Measurements from ENCODE around the gene PTHLH. TPM values are rescaled to one million over a fixed set of nuclear protein-coding genes. Genes with fewer than 3 reads are reported as not detected.

PTHLH gene
- total RNA-seq, 1 experiment from 2014 or later = not detected

GRCh38 chr12:27964123-27964522 is 8.4 kb downstream of the PTHLH start:
- H3K9me3 Mint-ChIP-seq = no peaks in the 10 kb centered on the region
- peaks cover 52% of the 10 kb centered on the region for H3K27me3 Mint-ChIP-seq (ENCODE audit: low read depth)
- DNase-seq (ENCODE audit: low spot score) = no peak
- H3K36me3 Mint-ChIP-seq = no peaks in the 10 kb centered on the region
- TF ChIP-seq NFYB (CRISPR knock-in tag; conservative IDR thresholded peaks at IDR 0.05; ENCODE audit: low read depth) = no peak
- no peak for TF ChIP-seq SP1 (CRISPR knock-in tag; conservative IDR thresholded peaks at IDR 0.05)
- CTCF ChIA-PET = interaction anchor here (1.0 kb wide), 1 partner anchor 12 kb away, joined by 5 read pairs; no protein-coding TSS in a partner anchor
- H3K4me3 Mint-ChIP-seq = no peak overlapping the region
- no peak for ATAC-seq
- no peak overlapping the region for H3K27ac Mint-ChIP-seq
- POLR2A ChIA-PET = no interaction called here
- peaks cover 9% of the 10 kb centered on the region for H3K4me1 Mint-ChIP-seq

DNA sequence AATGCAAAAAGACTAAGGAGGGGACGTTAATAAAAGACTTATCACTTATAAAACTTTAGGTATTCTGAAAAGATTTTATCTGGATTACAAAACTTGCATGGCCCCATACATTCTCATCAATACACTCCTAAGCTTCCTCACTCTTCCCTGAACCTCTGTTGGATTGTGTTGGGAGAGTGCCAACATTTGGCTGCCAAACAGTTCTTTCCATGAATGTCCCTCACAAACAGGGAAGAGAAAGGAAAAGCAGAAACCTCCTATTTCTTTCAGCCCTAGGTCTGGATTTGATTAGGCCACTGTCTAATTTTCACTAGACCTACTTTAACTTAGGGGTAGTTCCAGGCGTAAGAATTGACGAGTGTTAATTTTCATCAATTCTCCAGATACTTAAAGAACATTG is 11.7 kb downstream of the PTHLH start:
- POLR2A ChIA-PET = no interaction called here
- Mint-ChIP-seq H3K9me3 (no peaks in the 10 kb centered on the region), H3K27me3 (ENCODE audit: low read depth) (peaks cover 19% of the 10 kb centered on the region), H3K4me3 (no peak overlapping the region), H3K4me1 (no peaks in the 10 kb centered on the region), H3K36me3 (no peaks in the 10 kb centered on the region), H3K27ac (no peak overlapping the region)
- DNase-seq (ENCODE audit: low spot score) (no peak), ATAC-seq (no peak)
- TF ChIP-seq OVOL2 (CRISPR knock-in tag; IDR thresholded peaks at IDR 0.05; ENCODE audit: borderline replicate concordance) (no peak), PREB (CRISPR knock-in tag; IDR thresholded peaks at IDR 0.05; ENCODE audit: borderline replicate concordance) (no peak), MYBL2 (CRISPR knock-in tag; IDR thresholded peaks at IDR 0.05) (no peak), MLX (CRISPR knock-in tag; IDR thresholded peaks at IDR 0.05) (no peak), FOXP4 (CRISPR knock-in tag; IDR thresholded peaks at IDR 0.05) (no peak), RORB (CRISPR knock-in tag; IDR thresholded peaks at IDR 0.05) (no peak), USF1 (CRISPR knock-in tag; IDR thresholded peaks at IDR 0.05) (no peak), ZNF138 (CRISPR knock-in tag; conservative IDR thresholded peaks at IDR 0.05) (no peak), ZNF121 (CRISPR knock-in tag; IDR thresholded peaks at IDR 0.05) (no peak), ATF1 (CRISPR knock-in tag; IDR thresholded peaks at IDR 0.05) (no peak), KAT7 (CRISPR knock-in tag; IDR thresholded peaks at IDR 0.05; ENCODE audit: borderline replicate concordance) (no peak), NFYB (CRISPR knock-in tag; conservative IDR thresholded peaks at IDR 0.05; ENCODE audit: low read depth) (no peak), ZSCAN18 (CRISPR knock-in tag; IDR thresholded peaks at IDR 0.05) (no peak), NR3C1 (CRISPR knock-in tag; conservative IDR thresholded peaks at IDR 0.05; ENCODE audit: low read depth) (no peak), TEAD1 (CRISPR knock-in tag; IDR thresholded peaks at IDR 0.05) (no peak), ZNF317 (CRISPR knock-in tag; IDR thresholded peaks at IDR 0.05; ENCODE audit: borderline replicate concordance, low read depth) (no peak)
- TF ChIP-seq, protein P1, sequence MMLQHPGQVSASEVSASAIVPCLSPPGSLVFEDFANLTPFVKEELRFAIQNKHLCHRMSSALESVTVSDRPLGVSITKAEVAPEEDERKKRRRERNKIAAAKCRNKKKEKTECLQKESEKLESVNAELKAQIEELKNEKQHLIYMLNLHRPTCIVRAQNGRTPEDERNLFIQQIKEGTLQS (CRISPR knock-in tag; conservative IDR thresholded peaks at IDR 0.05) = no peak
- TF ChIP-seq, protein P2, sequence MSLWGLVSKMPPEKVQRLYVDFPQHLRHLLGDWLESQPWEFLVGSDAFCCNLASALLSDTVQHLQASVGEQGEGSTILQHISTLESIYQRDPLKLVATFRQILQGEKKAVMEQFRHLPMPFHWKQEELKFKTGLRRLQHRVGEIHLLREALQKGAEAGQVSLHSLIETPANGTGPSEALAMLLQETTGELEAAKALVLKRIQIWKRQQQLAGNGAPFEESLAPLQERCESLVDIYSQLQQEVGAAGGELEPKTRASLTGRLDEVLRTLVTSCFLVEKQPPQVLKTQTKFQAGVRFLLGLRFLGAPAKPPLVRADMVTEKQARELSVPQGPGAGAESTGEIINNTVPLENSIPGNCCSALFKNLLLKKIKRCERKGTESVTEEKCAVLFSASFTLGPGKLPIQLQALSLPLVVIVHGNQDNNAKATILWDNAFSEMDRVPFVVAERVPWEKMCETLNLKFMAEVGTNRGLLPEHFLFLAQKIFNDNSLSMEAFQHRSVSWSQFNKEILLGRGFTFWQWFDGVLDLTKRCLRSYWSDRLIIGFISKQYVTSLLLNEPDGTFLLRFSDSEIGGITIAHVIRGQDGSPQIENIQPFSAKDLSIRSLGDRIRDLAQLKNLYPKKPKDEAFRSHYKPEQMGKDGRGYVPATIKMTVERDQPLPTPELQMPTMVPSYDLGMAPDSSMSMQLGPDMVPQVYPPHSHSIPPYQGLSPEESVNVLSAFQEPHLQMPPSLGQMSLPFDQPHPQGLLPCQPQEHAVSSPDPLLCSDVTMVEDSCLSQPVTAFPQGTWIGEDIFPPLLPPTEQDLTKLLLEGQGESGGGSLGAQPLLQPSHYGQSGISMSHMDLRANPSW (CRISPR knock-in tag; conservative IDR thresholded peaks at IDR 0.05; ENCODE audit: low read depth) = no peak
- CTCF ChIA-PET = no interaction called here
